IPS-11a (cell line): ENCODE data around the gene TLE3.
"Not testable (repeated sequence)": the region's sequence is repeated elsewhere in the genome, so short reads cannot be mapped to it uniquely, and the experiment has no call there.

Experiments used
- H3K4me3 ChIP-seq: one replicate; pipeline ENCODE4 v1.5.1; 2013; ENCODE audit warnings: low read depth, low read length, control low read depth

The TLE3 gene

GRCh38 chr15:70097321-70098152 lies at the start of gene TLE3:
TLE3 (minus strand) TSS chr15:70097917; CDS start chr15:70096798, 1,119 bp downstream.
- peak within 1 kb of the TSS; percentile 91 for H3K4me3 ChIP-seq

- no peak overlapping the region for H3K4me3 ChIP-seq
These were observed 49.6 kb upstream of the TLE3 start for GRCh38 chr15:70147178-70147760.

GRCh38 chr15:70146771-70147170 lies 49.1 kb upstream of the TLE3 start:
- no peak overlapping the region for H3K4me3 ChIP-seq

GRCh38 chr15:70146162-70146561 lies 48.4 kb upstream of the TLE3 start:
- H3K4me3 ChIP-seq: no peak overlapping the region

GRCh38 chr15:70145261-70145660 lies 47.5 kb upstream of the TLE3 start:
- no peak overlapping the region for H3K4me3 ChIP-seq

GRCh38 chr15:70142322-70143191 lies 44.8 kb upstream of the TLE3 start:
- no peak overlapping the region for H3K4me3 ChIP-seq

- H3K4me3 ChIP-seq: no peak overlapping the region
These were observed 44.3 kb upstream of the TLE3 start for GRCh38 chr15:70142072-70142321.

- H3K4me3 ChIP-seq: no peak overlapping the region
These were observed 43.8 kb upstream of the TLE3 start for GRCh38 chr15:70141376-70142071.

GRCh38 chr15:70140543-70141375 lies 43.0 kb upstream of the TLE3 start:
- H3K4me3 ChIP-seq: no peak overlapping the region

GRCh38 chr15:70140025-70140542 lies 42.4 kb upstream of the TLE3 start:
- no peak overlapping the region for H3K4me3 ChIP-seq

GRCh38 chr15:70137967-70138366 lies 40.2 kb upstream of the TLE3 start:
- H3K4me3 ChIP-seq: no peak overlapping the region

- H3K4me3 ChIP-seq: not testable (repeated sequence)
These were observed 39.3 kb upstream of the TLE3 start for GRCh38 chr15:70137021-70137420.

GRCh38 chr15:70133781-70134421 lies 36.2 kb upstream of the TLE3 start:
- H3K4me3 ChIP-seq: no peak overlapping the region

GRCh38 chr15:70133296-70133695 lies 35.6 kb upstream of the TLE3 start:
- no peak overlapping the region for H3K4me3 ChIP-seq

GRCh38 chr15:70132571-70132970 lies 34.9 kb upstream of the TLE3 start:
- H3K4me3 ChIP-seq: no peak overlapping the region

GRCh38 chr15:70132139-70132538 lies 34.4 kb upstream of the TLE3 start:
- no peak overlapping the region for H3K4me3 ChIP-seq

GRCh38 chr15:70128414-70129140 lies 30.9 kb upstream of the TLE3 start:
- H3K4me3 ChIP-seq: no peak overlapping the region

- H3K4me3 ChIP-seq: no peak overlapping the region
These were observed 30.2 kb upstream of the TLE3 start for GRCh38 chr15:70127770-70128413.
